ENCODE results near the gene PRAMEF18.
"Not testable (repeated sequence)": the region's sequence is repeated elsewhere in the genome, so short reads cannot be mapped to it uniquely, and the experiment has no call there.

Gene PRAMEF18, protein sequence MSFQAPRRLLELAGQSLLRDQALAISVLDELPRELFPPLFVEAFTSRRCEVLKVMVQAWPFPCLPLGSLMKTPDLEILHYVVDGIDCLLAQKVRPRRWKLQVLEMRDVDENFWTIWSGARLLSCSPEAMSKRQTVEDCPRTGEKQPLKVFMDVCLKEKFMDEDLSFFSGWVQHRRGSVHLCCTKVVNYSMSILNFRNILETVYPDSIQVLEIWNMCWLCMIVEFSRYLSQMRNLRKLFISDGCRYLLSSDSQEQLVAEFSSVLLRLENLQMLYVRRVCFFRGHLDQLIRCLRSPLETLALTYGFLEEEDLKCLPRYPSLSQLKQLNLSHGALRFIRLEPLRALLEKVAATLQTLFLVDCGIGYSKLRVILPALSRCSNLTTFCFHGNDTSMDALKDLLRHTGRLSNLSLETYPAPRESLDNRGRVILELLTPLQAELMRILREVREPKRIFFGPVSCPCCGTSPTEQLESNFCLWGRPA

DNA sequence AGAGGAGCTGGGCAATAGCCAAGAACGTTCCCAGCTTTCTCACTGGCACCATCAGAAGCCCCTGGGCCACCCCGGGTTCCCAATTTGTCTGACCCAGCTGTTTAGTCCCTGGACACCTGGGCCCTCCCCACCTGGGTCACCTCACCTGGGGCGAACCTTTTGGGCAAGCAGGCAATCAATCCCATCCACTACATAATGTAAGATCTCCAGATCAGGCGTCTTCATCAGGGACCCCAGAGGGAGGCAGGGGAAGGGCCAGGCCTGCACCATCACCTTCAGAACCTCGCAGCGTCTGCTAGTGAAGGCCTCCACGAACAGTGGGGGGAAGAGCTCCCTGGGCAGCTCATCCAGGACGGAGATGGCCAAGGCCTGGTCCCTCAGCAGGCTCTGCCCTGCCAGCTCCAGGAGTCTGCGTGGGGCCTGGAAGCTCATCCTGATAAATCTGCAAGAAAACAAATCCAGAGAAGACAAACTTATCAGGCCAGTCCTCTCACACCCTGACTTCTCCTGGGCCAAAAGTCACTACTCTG, at the start of gene PRAMEF18:
Gene PRAMEF18, minus strand, starts transcription at position 480 of the 530 bp plus-strand sequence. Its CDS starts 48 bp downstream, at position 432.
- not testable (repeated sequence) for DNase-seq (ENCODE audit: low spot score)

- not testable (repeated sequence) for DNase-seq (ENCODE audit: low spot score)
Observed at GRCh38 chr1:13265124-13265523, 39.2 kb upstream of the PRAMEF18 start.

- DNase-seq (ENCODE audit: low spot score): not testable (repeated sequence)
Observed at GRCh38 chr1:13253898-13254297, 27.9 kb upstream of the PRAMEF18 start, which contains the start of gene PRAMEF5. Gene PRAMEF5 (plus strand): TSS chr1:13254198. CDS start chr1:13259269, 5,071 bp downstream.

- not testable (repeated sequence) for DNase-seq (ENCODE audit: low spot score)
Observed at GRCh38 chr1:13247122-13247521, 21.2 kb upstream of the PRAMEF18 start.

DNA sequence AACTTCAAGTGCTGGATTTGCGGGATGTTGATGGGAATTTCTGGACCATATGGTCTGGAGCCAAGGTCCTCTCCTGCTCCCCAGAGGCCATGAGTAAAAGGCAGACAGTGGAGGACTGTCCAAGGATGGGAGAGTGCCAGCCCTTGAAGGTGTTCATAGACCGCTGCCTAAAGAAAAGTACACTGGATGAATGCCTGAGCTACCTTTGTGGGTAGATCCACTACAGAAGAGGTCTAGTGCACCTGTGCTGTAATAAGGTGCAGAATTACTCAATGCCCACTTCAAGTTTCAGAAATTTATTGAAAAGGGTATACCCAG, 20.6 kb upstream of the PRAMEF18 start:
- DNase-seq (ENCODE audit: low spot score): not testable (repeated sequence)

DNA sequence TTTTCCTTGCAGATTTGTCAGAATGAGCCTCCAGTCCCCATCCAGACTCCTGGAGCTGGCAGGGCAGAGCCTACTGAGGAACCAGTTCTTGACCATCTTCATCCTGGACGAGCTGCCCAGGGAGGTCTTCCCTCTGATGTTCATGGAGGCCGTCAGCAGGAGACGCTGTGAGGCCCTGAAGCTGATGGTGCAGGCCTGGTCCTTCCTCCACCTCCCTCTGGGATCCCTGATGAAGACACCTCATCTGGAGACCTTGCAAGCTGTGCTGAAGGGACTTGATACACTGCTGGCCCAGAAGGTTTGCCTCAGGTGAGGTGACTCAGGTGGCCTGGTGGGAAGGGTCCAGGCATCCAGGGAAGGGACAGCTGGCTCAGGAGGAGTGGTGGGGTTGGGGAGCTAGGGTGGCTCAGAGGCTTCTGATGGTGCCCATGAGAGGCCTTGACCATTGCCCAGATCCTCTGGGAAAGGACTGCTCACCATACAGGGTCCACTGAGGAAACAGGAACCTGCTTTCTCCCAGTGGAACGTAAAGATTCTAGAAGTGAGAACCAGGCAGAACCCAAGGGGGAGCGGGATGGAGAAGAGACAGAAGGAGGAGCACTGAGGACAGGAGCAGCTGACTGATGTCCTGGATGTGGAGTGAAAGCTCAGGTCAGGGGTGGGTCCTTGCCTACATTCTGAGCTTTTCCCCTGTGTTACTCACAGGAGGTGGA, 20.0 kb upstream of the PRAMEF18 start:
- not testable (repeated sequence) for DNase-seq (ENCODE audit: low spot score)

GRCh38 chr1:13243536-13244263, 17.7 kb upstream of the PRAMEF18 start:
- not testable (repeated sequence) for DNase-seq (ENCODE audit: low spot score)

GRCh38 chr1:13239633-13240032, 13.7 kb upstream of the PRAMEF18 start:
- not testable (repeated sequence) for DNase-seq (ENCODE audit: low spot score)

DNA sequence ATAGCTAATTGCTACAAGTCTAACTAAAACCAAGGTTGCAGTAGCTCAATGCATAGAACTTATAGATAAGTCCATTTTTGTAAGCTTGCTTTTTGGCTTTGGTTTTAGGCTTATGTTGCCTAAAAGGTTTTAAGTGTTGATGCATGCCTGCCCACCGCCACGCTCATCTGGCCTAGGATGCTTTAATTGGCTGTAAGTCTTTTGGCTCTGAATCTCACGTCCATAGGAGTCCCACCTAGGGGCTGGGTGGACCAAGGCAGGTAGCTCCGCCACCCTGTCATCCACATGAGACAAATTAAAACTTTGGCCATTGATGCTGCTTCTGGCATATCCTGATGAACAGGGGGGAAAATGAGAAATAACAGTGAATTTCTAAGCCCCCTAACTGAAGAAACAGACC, 11.6 kb upstream of the PRAMEF18 start:
- DNase-seq (ENCODE audit: low spot score): not testable (repeated sequence)

DNA sequence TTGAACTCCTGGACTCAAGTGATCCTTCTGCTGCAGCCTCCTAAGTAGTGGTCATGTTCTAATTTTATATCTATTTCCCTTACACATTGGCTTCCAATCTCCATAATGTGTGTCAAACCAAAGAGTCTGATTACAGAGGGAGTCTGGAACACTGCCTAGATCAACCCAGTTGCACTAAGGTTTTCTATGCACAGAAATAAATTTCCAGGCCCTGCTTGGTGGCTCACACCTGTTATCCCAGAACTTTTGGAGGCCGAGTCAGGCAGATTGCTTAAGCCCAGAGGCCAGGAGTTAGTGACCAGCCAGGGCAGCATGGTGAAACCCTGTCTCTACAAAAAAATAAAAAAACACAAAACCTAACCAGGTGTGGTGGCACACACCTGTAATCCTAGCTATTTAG, 8.1 kb upstream of the PRAMEF18 start:
- DNase-seq (ENCODE audit: low spot score): not testable (repeated sequence)

GRCh38 chr1:13232056-13232455, 6.1 kb upstream of the PRAMEF18 start:
- not testable (repeated sequence) for DNase-seq (ENCODE audit: low spot score)

DNA sequence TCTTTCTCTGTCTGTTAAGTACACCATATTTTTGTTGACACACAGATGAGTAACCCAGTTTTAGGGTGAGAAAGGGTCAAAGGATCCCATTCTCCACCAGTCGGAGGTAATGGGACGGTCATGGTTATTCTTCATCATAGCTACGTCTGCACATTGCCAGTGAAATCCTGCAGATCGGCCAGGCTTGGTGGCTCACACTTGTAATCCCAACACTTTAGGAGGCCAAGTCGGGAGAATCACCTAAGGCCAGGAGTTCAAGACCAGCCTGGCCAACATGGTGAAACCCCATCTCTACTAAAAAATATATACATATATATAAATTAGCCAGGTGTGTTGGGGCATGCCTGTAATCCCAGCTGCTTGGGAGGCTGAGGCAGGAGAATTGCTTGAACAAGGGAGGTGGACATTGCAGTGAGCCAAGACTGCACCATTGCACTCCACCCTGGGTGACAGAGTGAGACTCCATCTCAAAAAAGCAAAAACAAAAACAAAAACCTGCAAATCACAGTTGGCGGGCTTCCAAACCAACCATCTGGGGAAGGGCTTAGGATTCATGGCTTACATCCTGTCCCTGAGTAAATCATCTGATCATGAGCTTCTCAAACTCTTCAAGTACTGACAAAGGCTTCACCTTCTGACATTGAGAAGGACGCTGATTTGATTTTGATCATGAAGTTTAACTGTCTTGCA, 5.3 kb upstream of the PRAMEF18 start:
- DNase-seq (ENCODE audit: low spot score): not testable (repeated sequence)

- DNase-seq (ENCODE audit: low spot score): not testable (repeated sequence)
Observed at GRCh38 chr1:13230601-13231000, 4.6 kb upstream of the PRAMEF18 start.

DNA sequence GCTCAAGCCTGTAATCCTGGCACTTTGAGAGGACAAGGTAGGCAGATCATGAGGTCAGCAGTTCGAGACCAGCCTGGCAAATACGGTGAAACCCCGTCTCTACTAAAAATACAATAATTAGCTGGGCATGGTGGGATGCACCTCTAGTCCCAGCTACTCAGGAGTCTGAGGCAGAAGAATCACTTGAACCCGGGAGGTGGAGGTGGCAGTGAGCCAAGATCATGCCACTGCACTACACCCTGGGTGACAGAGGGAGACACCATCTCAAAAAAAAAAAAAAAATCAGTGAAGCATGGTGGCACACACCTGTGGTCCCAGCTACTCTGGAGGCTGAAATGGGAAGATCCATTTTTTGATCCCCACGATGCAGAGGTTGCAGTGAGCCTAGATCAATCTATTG, 4.1 kb upstream of the PRAMEF18 start:
- not testable (repeated sequence) for DNase-seq (ENCODE audit: low spot score)

DNA sequence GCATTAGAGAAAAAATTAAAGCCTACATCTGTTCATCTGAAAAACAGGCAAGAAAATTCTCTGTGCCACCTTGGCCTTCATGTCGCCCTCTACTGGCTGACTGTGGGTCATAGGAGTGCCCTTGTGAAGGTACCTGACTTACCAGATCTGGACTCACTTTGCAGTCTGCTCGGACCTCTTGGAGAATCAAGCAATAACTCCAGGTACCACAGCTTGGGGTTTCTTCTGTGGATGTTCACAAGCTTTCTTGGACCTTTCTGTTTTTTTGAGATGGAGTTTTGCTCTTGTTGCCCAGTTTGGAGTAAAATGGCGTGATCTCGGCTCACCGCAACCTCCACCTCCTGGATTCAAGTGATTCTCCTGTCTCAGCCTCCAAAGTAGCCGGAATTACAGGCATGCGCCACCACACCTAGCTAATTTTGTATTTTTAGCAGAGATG, 2.4 kb upstream of the PRAMEF18 start:
- DNase-seq (ENCODE audit: low spot score): no peak

- DNase-seq (ENCODE audit: low spot score): not testable (repeated sequence)
Observed at GRCh38 chr1:13227271-13228055, 1.5 kb upstream of the PRAMEF18 start.

- DNase-seq (ENCODE audit: low spot score): no peak
Observed at GRCh38 chr1:13224480-13225060, 1.4 kb downstream of the PRAMEF18 start.

- not testable (repeated sequence) for DNase-seq (ENCODE audit: low spot score)
Observed at GRCh38 chr1:13222788-13223187, 3.2 kb downstream of the PRAMEF18 start.

- not testable (repeated sequence) for DNase-seq (ENCODE audit: low spot score)
Observed at GRCh38 chr1:13219203-13219602, 6.8 kb downstream of the PRAMEF18 start.

- not testable (repeated sequence) for DNase-seq (ENCODE audit: low spot score)
Observed at GRCh38 chr1:13216619-13217018, 9.3 kb downstream of the PRAMEF18 start.

Data from pons (tissue), 1 donor.